ENCODE data around the gene GALNT7.

The GALNT7 gene

GRCh38 chr4:173194157-173194556 is 25.5 kb downstream of the GALNT7 start:
- no peaks in the 10 kb centered on the region for H3K36me3 ChIP-seq (ENCODE audit: control insufficient read depth in 2 of 2, insufficient read depth in 1 of 2, low read length in 2 of 2)
- POLR2A ChIA-PET, result no interaction called here
- no peaks in the 10 kb centered on the region for H3K9me3 ChIP-seq (ENCODE audit: control insufficient read depth, insufficient read depth, low read depth, low read length)
- no peak overlapping the region for H3K27ac ChIP-seq (ENCODE audit: extremely low read depth, low read depth, low read length)
- no peak overlapping the region for H3K4me3 ChIP-seq (ENCODE audit: low read depth, low read length)
- CTCF ChIA-PET, result interaction anchor here (0.8 kb wide), 1 partner anchor 167 kb away, joined by 6 read pairs; no protein-coding TSS in a partner anchor
- peaks cover 5% of the 10 kb centered on the region; the same call in 1 of the 2 replicates for H3K4me1 ChIP-seq (ENCODE audit: control insufficient read depth, insufficient read depth, low read length)
- no peak for TF ChIP-seq ZNF140 (tag by site-specific recombination; IDR thresholded peaks at IDR 0.05)
- no peak for TF ChIP-seq TSHZ1 (tag by site-specific recombination; IDR thresholded peaks at IDR 0.05; ENCODE audit: borderline replicate concordance)
- no peak for TF ChIP-seq ZNF19 (tag by site-specific recombination; IDR thresholded peaks at IDR 0.05; ENCODE audit: low read depth)

GRCh38 chr4:173195109-173195508 is 26.5 kb downstream of the GALNT7 start:
- ChIA-PET CTCF (no interaction called here), POLR2A (interaction anchor here (0.7 kb wide), 1 partner anchor 360 kb away, joined by 4 read pairs; no protein-coding TSS in a partner anchor)
- TF ChIP-seq ZNF335 (tag by site-specific recombination; conservative IDR thresholded peaks at IDR 0.05) (no peak), ZNF544 (tag by site-specific recombination; IDR thresholded peaks at IDR 0.05) (no peak), PRDM6 (tag by site-specific recombination; IDR thresholded peaks at IDR 0.05) (no peak), ZNF19 (tag by site-specific recombination; IDR thresholded peaks at IDR 0.05; ENCODE audit: low read depth) (no peak), ZFP69B (tag by site-specific recombination; IDR thresholded peaks at IDR 0.05) (no peak), ZNF24 (tag by site-specific recombination; IDR thresholded peaks at IDR 0.05) (no peak)
- Histone ChIP-seq H3K4me1 (ENCODE audit: control insufficient read depth, insufficient read depth, low read length) (peaks cover 5% of the 10 kb centered on the region; the same call in 1 of the 2 replicates), H3K4me3 (ENCODE audit: low read depth, low read length) (no peak overlapping the region), H3K27ac (ENCODE audit: extremely low read depth, low read depth, low read length) (no peak overlapping the region), H3K36me3 (ENCODE audit: control insufficient read depth in 2 of 2, insufficient read depth in 1 of 2, low read length in 2 of 2) (no peaks in the 10 kb centered on the region), H3K9me3 (ENCODE audit: control insufficient read depth, insufficient read depth, low read depth, low read length) (no peaks in the 10 kb centered on the region)

GRCh38 chr4:173199553-173199952 is 30.9 kb downstream of the GALNT7 start:
- CTCF ChIA-PET, result no interaction called here
- Histone ChIP-seq H3K9me3 (ENCODE audit: control insufficient read depth, insufficient read depth, low read depth, low read length) (no peaks in the 10 kb centered on the region), H3K4me3 (ENCODE audit: low read depth, low read length) (no peak overlapping the region), H3K27ac (ENCODE audit: extremely low read depth, low read depth, low read length) (no peak overlapping the region), H3K36me3 (ENCODE audit: control insufficient read depth in 2 of 2, insufficient read depth in 1 of 2, low read length in 2 of 2) (no peaks in the 10 kb centered on the region), H3K4me1 (ENCODE audit: control insufficient read depth, insufficient read depth, low read length) (no peaks in the 10 kb centered on the region; the same call in 1 of the 2 replicates)
- no peak for TF ChIP-seq SCRT2 (tag by site-specific recombination; IDR thresholded peaks at IDR 0.05)
- TF ChIP-seq ZNF23 (tag by site-specific recombination; IDR thresholded peaks at IDR 0.05; ENCODE audit: borderline replicate concordance), result no peak
- TF ChIP-seq ZNF114 (tag by site-specific recombination; IDR thresholded peaks at IDR 0.05), result no peak
- no peak for TF ChIP-seq ZNF248 (tag by site-specific recombination; IDR thresholded peaks at IDR 0.05)
- TF ChIP-seq ZNF37A (tag by site-specific recombination; IDR thresholded peaks at IDR 0.05), result no peak
- TF ChIP-seq ZNF292 (tag by site-specific recombination; IDR thresholded peaks at IDR 0.05; ENCODE audit: borderline replicate concordance, low read depth), result no peak
- no peak for TF ChIP-seq KLF8 (tag by site-specific recombination; IDR thresholded peaks at IDR 0.05)
- no peak for TF ChIP-seq GLI4 (tag by site-specific recombination; IDR thresholded peaks at IDR 0.05)
- TF ChIP-seq ZFP3 (tag by site-specific recombination; IDR thresholded peaks at IDR 0.05; ENCODE audit: low read depth), result no peak
- TF ChIP-seq GFI1B (tag by site-specific recombination; IDR thresholded peaks at IDR 0.05), result no peak
- no peak for TF ChIP-seq ZNF571 (tag by site-specific recombination; IDR thresholded peaks at IDR 0.05)
- no peak for TF ChIP-seq ZNF596 (tag by site-specific recombination; IDR thresholded peaks at IDR 0.05)
- POLR2A ChIA-PET, result no interaction called here
